ENCODE measurements around the gene MOB3B. TPM values are rescaled to one million over a fixed set of nuclear protein-coding genes. Genes with fewer than 3 reads are reported as not detected.

MOB3B gene
- total RNA-seq: 1.4 TPM

DNA sequence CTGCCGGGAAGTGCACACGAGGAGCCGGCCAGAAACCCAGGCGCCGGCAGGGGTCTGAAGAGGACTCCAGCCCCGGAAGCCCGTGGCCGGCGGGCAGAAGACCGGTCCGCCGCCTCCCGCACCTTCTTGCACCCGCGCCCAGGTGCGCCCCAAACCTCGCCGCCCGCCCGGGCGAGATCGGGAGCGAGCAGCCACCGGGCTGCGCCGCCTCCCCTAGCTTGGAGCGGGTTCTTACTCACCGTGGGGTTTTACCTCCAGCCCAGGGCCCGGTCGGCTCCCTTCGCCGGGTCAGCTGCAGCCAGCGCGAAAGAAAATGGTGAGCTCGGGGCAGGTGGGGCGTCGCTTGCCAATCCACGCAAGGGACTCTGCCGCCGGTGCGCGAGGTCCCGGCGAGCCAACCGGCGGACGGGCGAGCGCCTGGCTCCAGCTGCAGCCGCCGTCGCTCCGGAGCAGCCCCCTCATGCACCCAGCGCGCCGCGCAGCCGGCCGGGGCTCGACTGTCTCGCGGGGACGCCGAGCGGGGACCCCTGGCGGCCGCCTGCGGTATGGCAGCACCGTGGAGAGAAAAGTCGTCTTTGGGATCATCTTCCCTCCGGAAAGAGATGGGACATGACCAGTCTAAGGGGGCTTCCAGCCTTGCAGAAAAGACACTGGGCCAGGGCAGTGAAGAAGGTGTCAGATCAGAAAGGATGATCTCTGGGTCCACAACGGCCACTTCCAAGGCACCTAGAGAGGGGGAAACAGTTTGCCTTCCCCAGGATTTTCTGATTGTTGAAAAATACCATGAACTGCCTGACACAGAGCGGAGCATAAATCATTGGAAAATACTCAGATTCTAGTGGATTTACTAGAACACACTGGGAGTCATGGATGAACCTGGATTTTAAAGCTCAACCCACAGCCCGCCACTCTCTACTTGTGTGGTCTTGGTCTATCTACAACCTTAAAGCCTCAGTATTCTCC lies at the start of gene MOB3B:
TSS of gene MOB3B (minus strand) at position 499 of the 963 bp plus-strand sequence. CDS start 74,264 bp downstream, outside the sequence.
- H3K4me1 ChIP-seq (ENCODE audit: insufficient read depth, low read length): peaks cover 29% of the 10 kb centered on the region
- H3K4me3 ChIP-seq (ENCODE audit: low read length): peak within 1 kb of the TSS; percentile 53
- H3K27me3 ChIP-seq (ENCODE audit: insufficient read depth, low read length): no peaks in the 10 kb centered on the region
- no peaks in the 10 kb centered on the region for H3K9me3 ChIP-seq (ENCODE audit: low read depth, low read length)

DNA sequence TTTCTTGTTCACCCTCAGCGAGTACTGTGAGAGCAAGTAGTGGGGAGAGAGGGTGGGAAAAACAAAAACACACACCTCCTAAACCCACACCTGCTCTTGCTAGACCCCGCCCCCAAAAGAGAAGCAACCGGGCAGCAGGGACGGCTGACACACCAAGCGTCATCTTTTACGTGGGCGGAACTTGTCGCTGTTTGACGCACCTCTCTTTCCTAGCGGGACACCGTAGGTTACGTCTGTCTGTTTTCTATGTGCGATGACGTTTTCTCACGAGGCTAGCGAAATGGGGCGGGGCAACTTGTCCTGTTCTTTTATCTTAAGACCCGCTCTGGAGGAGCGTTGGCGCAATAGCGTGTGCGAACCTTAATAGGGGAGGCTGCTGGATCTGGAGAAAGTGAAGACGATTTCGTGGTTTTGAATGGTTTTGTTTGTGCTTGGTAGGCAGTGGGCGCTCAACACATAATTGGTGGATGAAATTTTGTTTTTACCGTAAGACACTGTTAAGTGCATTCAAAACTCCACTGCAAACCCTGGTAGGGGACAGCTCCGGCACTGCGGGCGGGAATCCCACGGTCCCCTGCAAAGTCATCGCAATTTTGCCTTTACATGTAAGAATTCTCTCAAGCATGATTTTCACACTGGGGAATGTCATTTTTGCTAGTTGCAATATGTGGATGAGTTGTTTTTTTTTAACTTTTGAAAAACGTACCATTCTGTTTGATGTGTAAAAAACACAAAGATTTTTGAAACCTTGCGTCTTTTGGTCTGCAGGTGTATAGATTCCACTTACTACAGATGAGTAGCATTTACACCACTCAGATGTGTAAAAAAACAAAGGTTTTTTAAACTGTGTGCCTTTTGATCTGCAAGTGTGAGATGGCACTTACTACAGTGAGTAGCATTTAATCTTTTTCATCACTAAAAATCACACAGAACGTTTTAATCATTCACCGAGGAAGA lies 44.3 kb upstream of the MOB3B start:
- Histone ChIP-seq H3K4me3 (ENCODE audit: low read length) (peak overlapping the region; percentile 70), H3K4me1 (ENCODE audit: insufficient read depth, low read length) (peaks cover 22% of the 10 kb centered on the region), H3K9me3 (ENCODE audit: low read depth, low read length) (peaks cover 5% of the 10 kb centered on the region), H3K27me3 (ENCODE audit: insufficient read depth, low read length) (no peaks in the 10 kb centered on the region)

DNA sequence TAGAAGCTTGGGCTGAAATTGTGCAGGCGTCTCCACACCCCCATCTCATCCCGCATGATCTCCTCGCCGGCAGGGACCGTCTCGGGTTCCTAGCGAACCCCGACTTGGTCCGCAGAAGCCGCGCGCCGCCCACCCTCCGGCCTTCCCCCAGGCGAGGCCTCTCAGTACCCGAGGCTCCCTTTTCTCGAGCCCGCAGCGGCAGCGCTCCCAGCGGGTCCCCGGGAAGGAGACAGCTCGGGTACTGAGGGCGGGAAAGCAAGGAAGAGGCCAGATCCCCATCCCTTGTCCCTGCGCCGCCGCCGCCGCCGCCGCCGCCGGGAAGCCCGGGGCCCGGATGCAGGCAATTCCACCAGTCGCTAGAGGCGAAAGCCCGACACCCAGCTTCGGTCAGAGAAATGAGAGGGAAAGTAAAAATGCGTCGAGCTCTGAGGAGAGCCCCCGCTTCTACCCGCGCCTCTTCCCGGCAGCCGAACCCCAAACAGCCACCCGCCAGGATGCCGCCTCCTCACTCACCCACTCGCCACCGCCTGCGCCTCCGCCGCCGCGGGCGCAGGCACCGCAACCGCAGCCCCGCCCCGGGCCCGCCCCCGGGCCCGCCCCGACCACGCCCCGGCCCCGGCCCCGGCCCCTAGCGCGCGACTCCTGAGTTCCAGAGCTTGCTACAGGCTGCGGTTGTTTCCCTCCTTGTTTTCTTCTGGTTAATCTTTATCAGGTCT lies 43.5 kb upstream of the MOB3B start, which contains the start of gene C9orf72:
TSS of gene C9orf72 (minus strand) at position 564 of the 716 bp plus-strand sequence. CDS start 6,361 bp downstream, outside the sequence.
- Histone ChIP-seq H3K4me1 (ENCODE audit: insufficient read depth, low read length) (peaks cover 22% of the 10 kb centered on the region), H3K4me3 (ENCODE audit: low read length) (peak within 1 kb of the TSS; percentile 70), H3K9me3 (ENCODE audit: low read depth, low read length) (peaks cover under 1% of the 10 kb centered on the region), H3K27me3 (ENCODE audit: insufficient read depth, low read length) (no peaks in the 10 kb centered on the region)

DNA sequence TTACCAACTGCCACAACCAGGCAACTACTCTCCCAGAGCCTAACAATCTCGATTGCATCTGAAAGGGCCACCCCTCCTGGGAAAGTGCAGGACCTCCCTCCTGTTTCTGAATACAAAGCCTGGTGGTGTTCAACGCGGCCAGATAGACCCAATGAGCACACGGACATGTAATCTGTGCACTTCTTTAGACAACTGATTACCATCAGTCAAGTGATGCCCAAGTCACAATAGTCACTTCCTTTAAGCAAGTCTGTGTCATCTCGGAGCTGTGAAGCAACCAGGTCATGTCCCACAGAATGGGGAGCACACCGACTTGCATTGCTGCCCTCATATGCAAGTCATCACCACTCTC lies 42.9 kb upstream of the MOB3B start:
- Histone ChIP-seq H3K4me3 (ENCODE audit: low read length) (peak overlapping the region; percentile 70), H3K4me1 (ENCODE audit: insufficient read depth, low read length) (peaks cover 25% of the 10 kb centered on the region)

DNA sequence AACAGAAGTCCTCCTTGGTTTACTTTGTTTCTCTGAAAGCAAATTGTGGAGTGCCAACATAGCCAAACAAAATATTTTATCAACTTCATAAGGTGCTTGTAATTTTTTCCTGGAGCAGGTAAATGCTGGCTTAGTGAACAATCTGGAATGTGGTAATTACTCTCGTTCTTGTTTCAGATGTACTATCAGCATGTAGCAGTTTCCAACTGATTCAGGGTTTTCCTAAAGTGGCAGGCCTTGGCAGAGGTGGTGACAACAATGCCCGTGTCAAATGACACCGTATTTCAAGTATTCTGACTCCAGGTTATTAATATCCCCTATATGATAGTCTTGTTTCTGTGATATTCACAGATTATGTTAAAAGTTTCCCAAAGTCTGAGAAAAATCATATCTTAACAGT lies 42.4 kb upstream of the MOB3B start:
- Histone ChIP-seq H3K4me1 (ENCODE audit: insufficient read depth, low read length) (peaks cover 28% of the 10 kb centered on the region), H3K4me3 (ENCODE audit: low read length) (peak overlapping the region; percentile 70), H3K9me3 (ENCODE audit: low read depth, low read length) (no peaks in the 10 kb centered on the region), H3K27me3 (ENCODE audit: insufficient read depth, low read length) (no peaks in the 10 kb centered on the region)

More for the DNA sequence above, 42.9 kb upstream of the MOB3B start:
- Histone ChIP-seq H3K27me3 (ENCODE audit: insufficient read depth, low read length) (no peaks in the 10 kb centered on the region), H3K9me3 (ENCODE audit: low read depth, low read length) (no peaks in the 10 kb centered on the region)

DNA sequence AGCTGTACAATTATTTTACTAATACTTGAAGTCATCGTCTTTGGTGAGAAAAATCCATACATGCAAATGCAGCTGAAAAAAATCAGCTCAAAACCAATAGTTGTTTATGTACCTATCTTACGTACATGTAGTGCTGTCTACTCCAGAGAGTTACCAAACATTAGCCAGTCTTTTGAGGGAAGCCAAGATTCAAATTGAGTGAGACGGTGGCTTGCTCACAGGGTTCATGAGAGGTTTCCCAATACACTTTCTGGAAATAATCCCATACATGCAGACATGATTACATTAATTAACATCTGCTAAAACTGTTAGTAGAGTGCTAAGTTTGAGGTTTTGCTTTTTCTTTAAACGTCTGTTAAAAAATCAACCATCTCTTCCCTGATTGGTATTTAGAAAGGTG lies 41.4 kb upstream of the MOB3B start:
- H3K27me3 ChIP-seq (ENCODE audit: insufficient read depth, low read length): no peaks in the 10 kb centered on the region
- H3K4me1 ChIP-seq (ENCODE audit: insufficient read depth, low read length): peaks cover 34% of the 10 kb centered on the region
- no peaks in the 10 kb centered on the region for H3K9me3 ChIP-seq (ENCODE audit: low read depth, low read length)
- H3K4me3 ChIP-seq (ENCODE audit: low read length): no peak overlapping the region

DNA sequence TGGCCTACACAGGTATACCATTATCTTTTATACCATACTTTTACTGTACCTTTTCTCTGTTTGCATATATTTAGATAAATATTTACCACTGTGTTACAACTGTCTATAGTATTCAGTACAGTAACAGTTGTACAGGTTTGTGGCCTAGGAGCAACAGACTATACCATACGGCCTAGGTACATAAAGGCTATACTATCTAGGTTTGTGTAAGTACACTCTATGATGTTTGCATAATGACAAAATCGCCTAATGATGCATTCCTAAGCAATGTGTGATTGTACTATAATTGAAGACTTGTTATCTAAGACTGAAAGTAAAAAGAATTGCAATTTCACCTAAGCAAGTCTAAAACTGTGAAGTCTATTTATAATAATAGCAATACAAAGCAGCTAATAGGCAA lies 39.8 kb upstream of the MOB3B start:
- no peaks in the 10 kb centered on the region for H3K9me3 ChIP-seq (ENCODE audit: low read depth, low read length)
- peaks cover 40% of the 10 kb centered on the region for H3K4me1 ChIP-seq (ENCODE audit: insufficient read depth, low read length)
- no peak overlapping the region for H3K4me3 ChIP-seq (ENCODE audit: low read length)
- H3K27me3 ChIP-seq (ENCODE audit: insufficient read depth, low read length): no peaks in the 10 kb centered on the region

DNA sequence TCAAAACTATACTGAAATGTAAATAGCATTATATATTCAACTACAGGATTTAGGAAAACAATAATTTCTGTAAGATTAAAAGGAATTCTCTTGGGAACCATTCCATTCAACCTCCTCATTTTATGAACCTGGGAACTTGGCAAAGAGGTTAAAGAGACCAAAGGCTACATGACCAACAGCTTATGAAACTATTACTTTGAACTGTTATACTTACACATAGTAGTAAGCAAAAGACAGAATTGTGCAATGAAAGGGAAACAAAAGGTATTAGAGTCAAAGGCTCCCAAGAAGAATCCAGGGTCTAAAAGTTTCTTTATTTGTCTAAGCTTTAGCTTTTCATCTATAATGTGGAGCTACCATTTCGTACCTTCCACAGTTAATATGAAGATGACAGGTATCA lies 36.5 kb upstream of the MOB3B start:
- no peak overlapping the region for H3K4me3 ChIP-seq (ENCODE audit: low read length)
- no peaks in the 10 kb centered on the region for H3K9me3 ChIP-seq (ENCODE audit: low read depth, low read length)
- H3K27me3 ChIP-seq (ENCODE audit: insufficient read depth, low read length): no peaks in the 10 kb centered on the region
- peaks cover 29% of the 10 kb centered on the region for H3K4me1 ChIP-seq (ENCODE audit: insufficient read depth, low read length)

DNA sequence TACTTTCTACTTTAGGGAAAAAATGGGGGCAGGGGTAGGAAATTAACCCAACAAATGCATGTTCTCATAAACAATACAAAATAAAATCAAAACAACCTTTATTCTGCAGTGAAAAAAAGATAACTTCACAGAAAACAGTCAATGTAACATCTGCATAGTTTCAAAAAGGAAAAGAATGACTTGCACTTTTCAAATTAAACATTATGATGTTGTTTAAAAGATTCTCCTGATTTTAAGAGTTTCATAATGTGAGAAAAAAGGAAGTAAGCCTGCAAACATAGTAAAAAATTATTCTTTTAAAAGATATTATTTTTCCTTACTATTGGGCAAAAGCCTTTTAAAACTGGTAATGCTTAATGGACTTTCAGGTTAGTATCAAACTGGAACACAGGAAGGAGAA lies 36.1 kb upstream of the MOB3B start:
- H3K4me3 ChIP-seq (ENCODE audit: low read length): no peak overlapping the region
- H3K4me1 ChIP-seq (ENCODE audit: insufficient read depth, low read length): peaks cover 29% of the 10 kb centered on the region
- no peaks in the 10 kb centered on the region for H3K9me3 ChIP-seq (ENCODE audit: low read depth, low read length)
- no peaks in the 10 kb centered on the region for H3K27me3 ChIP-seq (ENCODE audit: insufficient read depth, low read length)

DNA sequence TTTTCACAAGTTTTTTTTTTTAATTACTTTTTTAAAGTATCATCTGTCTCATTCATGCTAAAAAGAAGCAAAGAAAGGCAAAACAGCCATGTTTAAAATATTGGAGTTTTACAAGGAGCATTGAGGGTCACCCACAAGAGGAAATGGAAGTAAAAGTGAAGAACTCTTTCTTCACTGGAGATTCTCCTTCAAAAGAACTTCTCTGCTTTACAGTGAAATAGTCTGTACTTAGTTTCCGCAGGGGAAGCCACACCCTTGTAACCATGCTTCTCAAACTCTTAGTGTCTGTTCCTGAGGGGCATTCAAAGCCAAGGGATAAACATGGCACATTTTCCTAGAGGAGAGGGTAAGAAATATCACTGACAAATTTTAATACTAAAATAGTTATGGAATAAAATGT lies 35.1 kb upstream of the MOB3B start:
- H3K4me1 ChIP-seq (ENCODE audit: insufficient read depth, low read length): peaks cover 29% of the 10 kb centered on the region
- no peak overlapping the region for H3K4me3 ChIP-seq (ENCODE audit: low read length)

DNA sequence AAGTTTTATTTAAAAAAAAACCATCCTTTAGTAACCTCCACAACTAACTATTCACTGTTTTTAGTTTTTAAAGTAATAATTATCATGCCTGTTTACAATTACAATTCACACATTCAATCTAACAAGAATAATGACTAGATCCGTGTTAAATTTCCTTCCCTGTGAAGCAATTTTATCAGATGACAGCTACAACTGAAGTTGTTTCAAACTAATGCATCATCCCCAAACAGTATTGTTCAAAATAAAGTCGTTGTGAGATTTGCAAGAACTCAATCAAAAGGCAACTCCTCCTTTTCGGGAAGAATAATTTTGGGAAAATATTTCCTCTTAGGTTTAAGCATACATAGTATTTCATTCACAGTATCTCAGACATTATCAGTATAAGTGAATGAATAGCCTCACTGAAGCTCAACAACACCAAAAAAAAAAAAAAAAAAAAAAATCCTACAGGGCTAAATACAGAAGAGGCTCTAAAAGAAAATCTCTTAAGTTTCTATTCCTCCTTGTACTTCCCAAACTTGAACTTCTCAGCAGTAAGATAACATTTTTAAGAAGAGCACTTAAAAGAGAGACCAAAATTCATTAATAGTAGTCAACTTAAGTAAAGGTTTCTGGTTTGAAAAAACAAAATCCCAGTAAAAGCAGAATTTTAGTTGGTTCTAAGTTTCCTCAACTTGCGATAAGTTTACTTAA lies 34.3 kb upstream of the MOB3B start:
- peaks cover 29% of the 10 kb centered on the region for H3K4me1 ChIP-seq (ENCODE audit: insufficient read depth, low read length)
- no peak overlapping the region for H3K4me3 ChIP-seq (ENCODE audit: low read length)

More for the DNA sequence above, 35.1 kb upstream of the MOB3B start:
- no peaks in the 10 kb centered on the region for H3K9me3 ChIP-seq (ENCODE audit: low read depth, low read length)
- H3K27me3 ChIP-seq (ENCODE audit: insufficient read depth, low read length): no peaks in the 10 kb centered on the region

DNA sequence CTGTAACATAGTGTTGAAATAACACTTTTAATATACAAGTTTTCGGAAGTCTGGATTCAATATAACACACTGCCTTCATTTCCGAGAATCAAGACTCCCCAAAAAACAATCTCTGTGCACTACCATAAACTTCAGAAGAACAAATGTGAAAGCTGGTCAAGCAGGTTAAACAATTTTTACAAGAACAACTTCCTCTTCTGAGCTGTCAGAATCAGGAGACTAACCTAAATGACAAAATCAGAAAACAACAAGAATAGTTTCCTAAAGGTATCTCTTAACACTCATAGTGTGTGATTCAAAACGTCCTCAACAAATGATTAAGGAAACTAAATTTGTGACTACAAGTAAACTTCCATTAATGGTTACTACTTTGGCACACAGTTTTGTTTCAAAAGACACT lies 32.1 kb upstream of the MOB3B start:
- H3K9me3 ChIP-seq (ENCODE audit: low read depth, low read length): no peaks in the 10 kb centered on the region
- H3K4me3 ChIP-seq (ENCODE audit: low read length): no peak overlapping the region
- H3K27me3 ChIP-seq (ENCODE audit: insufficient read depth, low read length): no peaks in the 10 kb centered on the region
- H3K4me1 ChIP-seq (ENCODE audit: insufficient read depth, low read length): peaks cover 18% of the 10 kb centered on the region

More for the DNA sequence above, 34.3 kb upstream of the MOB3B start:
- Histone ChIP-seq H3K9me3 (ENCODE audit: low read depth, low read length) (no peaks in the 10 kb centered on the region), H3K27me3 (ENCODE audit: insufficient read depth, low read length) (no peaks in the 10 kb centered on the region)

DNA sequence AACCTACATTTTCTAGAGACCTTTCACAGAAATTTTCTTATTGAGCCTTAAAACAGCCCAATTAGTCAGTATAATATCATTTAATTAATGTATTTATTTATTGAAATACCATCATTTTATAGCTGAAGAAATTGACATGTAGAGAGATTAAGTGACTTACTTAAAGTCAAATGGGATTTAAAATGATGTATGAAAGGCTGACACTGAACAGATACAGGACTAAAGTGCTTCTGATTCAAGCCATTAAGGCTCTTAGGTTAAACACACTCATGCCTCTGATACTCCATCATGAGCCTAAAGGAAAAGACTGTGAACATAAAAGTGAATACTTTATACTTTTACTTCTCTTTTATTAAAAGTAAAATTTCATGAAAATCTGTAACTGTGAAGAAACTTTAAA lies 30.8 kb upstream of the MOB3B start:
- Histone ChIP-seq H3K9me3 (ENCODE audit: low read depth, low read length) (no peaks in the 10 kb centered on the region), H3K4me1 (ENCODE audit: insufficient read depth, low read length) (peaks cover 16% of the 10 kb centered on the region), H3K4me3 (ENCODE audit: low read length) (no peak overlapping the region), H3K27me3 (ENCODE audit: insufficient read depth, low read length) (no peaks in the 10 kb centered on the region)

DNA sequence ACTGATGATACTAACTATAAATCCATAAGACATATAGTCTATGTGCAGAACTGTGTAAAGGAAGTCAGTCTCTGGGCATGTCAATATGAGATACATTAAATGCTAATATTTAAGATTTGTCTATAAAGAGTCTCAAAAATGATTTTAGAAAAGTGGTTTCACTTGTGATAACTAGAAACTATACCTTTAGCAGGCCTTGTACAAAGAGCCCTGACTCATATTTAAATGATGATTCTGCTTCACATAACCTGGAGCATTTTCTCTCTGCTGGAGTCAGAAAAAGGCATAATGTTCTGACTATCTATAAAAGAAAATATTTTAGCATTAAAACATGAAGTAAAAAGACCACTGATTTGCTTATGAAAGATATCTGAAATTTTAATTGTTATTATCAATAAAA lies 28.7 kb upstream of the MOB3B start:
- Histone ChIP-seq H3K9me3 (ENCODE audit: low read depth, low read length) (no peaks in the 10 kb centered on the region), H3K4me3 (ENCODE audit: low read length) (no peak overlapping the region), H3K4me1 (ENCODE audit: insufficient read depth, low read length) (peaks cover 3% of the 10 kb centered on the region), H3K27me3 (ENCODE audit: insufficient read depth, low read length) (no peaks in the 10 kb centered on the region)

All from mononuclear cell (primary cell).